Right lobe of liver (tissue), 4 donors: ENCODE measurements around the gene C1QTNF8.

Source experiments
- POLR2A ChIP-seq: fragments of 450-650 bp; IDR thresholded peaks from one replicate; pipeline ENCODE4 v1.6.1; 2017; ENCODE audit warnings: antibody characterized with exemption, mild to moderate bottlenecking
- TF ChIP-seq, protein P1 (sequence below), 4 donors: fragments of 200-600 bp in 3 of 4; fragments of 450-650 bp in 1 of 4; IDR thresholded peaks; one replicate each; pipeline versions ENCODE4 v1.5.1 to v1.8.0; 2016 to 2022; ENCODE audit warnings: antibody characterized with exemption in 4 of 4, mild to moderate bottlenecking in 2 of 4
- donor health status: DM: no; HTN: no; CAD: no.
- donor health status: DM: no; HTN: no; CAD: no.
- donor health status: DM: no; HTN: yes; CAD: no.

DNA sequence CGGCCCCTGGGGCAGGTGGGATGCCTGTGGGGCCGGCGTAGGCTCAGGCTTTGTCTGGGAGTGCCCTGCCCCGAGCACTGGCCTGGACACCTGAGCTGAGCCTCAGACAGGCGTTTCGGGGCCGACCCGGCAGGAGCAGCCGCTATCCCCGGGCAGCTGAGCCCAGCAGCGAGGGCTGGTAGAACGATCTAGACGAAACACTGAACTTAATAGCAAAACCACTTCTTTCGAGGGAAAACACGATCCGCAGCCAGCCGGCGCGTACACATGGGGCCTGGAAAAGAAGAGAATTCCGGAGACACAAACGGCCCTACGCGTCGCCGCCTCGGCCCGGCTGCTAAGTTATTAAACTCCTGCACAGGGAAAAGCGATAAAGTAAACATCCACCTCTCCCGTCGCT, 45.5 kb downstream of the C1QTNF8 start:
- TF ChIP-seq, protein P1, sequence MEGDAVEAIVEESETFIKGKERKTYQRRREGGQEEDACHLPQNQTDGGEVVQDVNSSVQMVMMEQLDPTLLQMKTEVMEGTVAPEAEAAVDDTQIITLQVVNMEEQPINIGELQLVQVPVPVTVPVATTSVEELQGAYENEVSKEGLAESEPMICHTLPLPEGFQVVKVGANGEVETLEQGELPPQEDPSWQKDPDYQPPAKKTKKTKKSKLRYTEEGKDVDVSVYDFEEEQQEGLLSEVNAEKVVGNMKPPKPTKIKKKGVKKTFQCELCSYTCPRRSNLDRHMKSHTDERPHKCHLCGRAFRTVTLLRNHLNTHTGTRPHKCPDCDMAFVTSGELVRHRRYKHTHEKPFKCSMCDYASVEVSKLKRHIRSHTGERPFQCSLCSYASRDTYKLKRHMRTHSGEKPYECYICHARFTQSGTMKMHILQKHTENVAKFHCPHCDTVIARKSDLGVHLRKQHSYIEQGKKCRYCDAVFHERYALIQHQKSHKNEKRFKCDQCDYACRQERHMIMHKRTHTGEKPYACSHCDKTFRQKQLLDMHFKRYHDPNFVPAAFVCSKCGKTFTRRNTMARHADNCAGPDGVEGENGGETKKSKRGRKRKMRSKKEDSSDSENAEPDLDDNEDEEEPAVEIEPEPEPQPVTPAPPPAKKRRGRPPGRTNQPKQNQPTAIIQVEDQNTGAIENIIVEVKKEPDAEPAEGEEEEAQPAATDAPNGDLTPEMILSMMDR (IDR thresholded peaks at IDR 0.05), result no peak
- no peak for TF ChIP-seq POLR2A
